Right atrium auricular region (tissue), 2 donors: Measurements from ENCODE around the gene SIGLEC9. TPM values are rescaled to one million over a fixed set of nuclear protein-coding genes. Genes with fewer than 3 reads are reported as not detected.

Source experiments
- DNase-seq: peaks from one replicate; pipeline ENCODE4 v3.0.0-alpha.2; 2019; ENCODE audit warnings: low spot score
- H3K27ac ChIP-seq, 2 donors: fragments of 200-600 bp; sonication (generic); 1 replicate in 1 of 2; 2 replicates in 1 of 2; pipeline ENCODE4 v1.5.1; 2016 to 2019
- H3K27me3 ChIP-seq, 2 donors: fragments of 200-600 bp; sonication (generic); one replicate each; pipeline versions ENCODE4 v1.5.1 to v1.6.0; 2017 to 2019
- H3K36me3 ChIP-seq: fragments of 200-600 bp; sonication (generic); one replicate; pipeline ENCODE4 v1.5.1; 2016
- H3K4me1 ChIP-seq, 2 donors: fragments of 200-600 bp; sonication (generic); one replicate each; pipeline versions ENCODE4 v1.5.1 to v1.6.0; 2017 to 2019
- H3K4me3 ChIP-seq, 2 donors: fragments of 200-600 bp; sonication (generic); 1 replicate in 1 of 2; 2 replicates in 1 of 2; pipeline ENCODE4 v1.5.1; 2017 to 2019; ENCODE audit warnings: mild to moderate bottlenecking in 1 of 2, moderate library complexity in 1 of 2
- H3K9me3 ChIP-seq, 2 donors: fragments of 200-600 bp; sonication (generic); one replicate each; pipeline ENCODE4 v1.5.1; 2019
- CTCF ChIP-seq, 2 donors: fragments of 200-600 bp; sonication (generic); IDR thresholded peaks; one replicate each; pipeline ENCODE4 v1.5.1; 2019; ENCODE audit warnings: antibody characterized with exemption in 2 of 2
- total RNA-seq, 2 donors: library from RNA; depleted of rRNA; stranded (reverse); fragments of >200 nt; gene quantifications; one replicate each; pipeline ENCODE4 v1.1.0, GENCODE V29; 2016

SIGLEC9 gene
- total RNA-seq, 2 donors from 2014 or later = 1.5 to 7.4 TPM

DNA sequence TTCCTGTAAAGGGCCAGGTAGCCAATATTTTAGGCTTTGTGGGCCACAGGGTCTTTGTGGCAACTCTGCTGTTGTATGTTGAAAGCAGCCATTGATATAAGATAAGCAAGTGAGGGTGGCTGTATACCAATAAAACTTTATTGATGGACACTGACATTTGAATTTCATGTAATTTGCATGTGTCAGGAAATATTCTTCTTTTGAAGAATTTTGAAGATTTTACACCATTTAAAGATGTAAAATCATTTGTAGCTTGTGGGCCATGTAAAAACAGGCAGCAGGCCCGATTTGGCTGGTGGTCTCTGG is 14.1 kb upstream of the SIGLEC9 start:
- Histone ChIP-seq H3K27me3 (no peaks in the 10 kb centered on the region), H3K4me3 (no peak overlapping the region), H3K9me3 (no peaks in the 10 kb centered on the region), H3K27ac (no peak overlapping the region), H3K4me1 (peaks cover 0 to 18% of the 10 kb centered on the region in 2 donors), H3K36me3 (no peaks in the 10 kb centered on the region)
- no peak for DNase-seq
- no peak for TF ChIP-seq CTCF (IDR thresholded peaks at IDR 0.05)

DNA sequence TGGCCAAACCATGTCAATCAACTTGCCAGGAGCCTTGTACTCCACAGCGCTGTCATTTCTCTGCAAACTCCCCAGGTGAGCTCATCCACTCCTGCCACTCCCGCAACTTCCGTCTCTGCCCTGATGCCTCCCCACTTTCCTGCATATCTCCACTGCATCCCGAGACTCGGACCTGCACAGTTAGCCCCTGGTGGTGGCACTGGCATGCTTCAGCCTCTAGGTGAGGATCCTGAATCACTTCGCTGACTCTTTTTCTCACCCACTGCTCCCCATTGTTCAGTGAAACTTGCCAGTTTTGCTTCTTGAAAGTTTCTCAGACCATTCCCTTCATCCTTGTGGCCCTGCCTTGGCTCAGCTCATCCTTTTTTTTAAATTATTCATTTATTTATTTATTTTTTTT is 13.1 kb upstream of the SIGLEC9 start:
- H3K36me3 ChIP-seq = no peaks in the 10 kb centered on the region
- no peaks in the 10 kb centered on the region for H3K9me3 ChIP-seq
- no peak for DNase-seq
- no peaks in the 10 kb centered on the region for H3K27me3 ChIP-seq
- no peak overlapping the region for H3K27ac ChIP-seq
- peaks cover 0 to 18% of the 10 kb centered on the region in 2 donors for H3K4me1 ChIP-seq
- no peak for TF ChIP-seq CTCF (IDR thresholded peaks at IDR 0.05)
- no peak overlapping the region for H3K4me3 ChIP-seq

GRCh38 chr19:51114087-51114729 is 10.5 kb upstream of the SIGLEC9 start:
- DNase-seq = no peak
- no peak for TF ChIP-seq CTCF (IDR thresholded peaks at IDR 0.05)
- Histone ChIP-seq H3K27ac (no peak overlapping the region), H3K27me3 (no peaks in the 10 kb centered on the region), H3K9me3 (no peaks in the 10 kb centered on the region), H3K4me1 (peaks cover 0 to under 1% of the 10 kb centered on the region in 2 donors), H3K4me3 (no peak overlapping the region), H3K36me3 (no peaks in the 10 kb centered on the region)

DNA sequence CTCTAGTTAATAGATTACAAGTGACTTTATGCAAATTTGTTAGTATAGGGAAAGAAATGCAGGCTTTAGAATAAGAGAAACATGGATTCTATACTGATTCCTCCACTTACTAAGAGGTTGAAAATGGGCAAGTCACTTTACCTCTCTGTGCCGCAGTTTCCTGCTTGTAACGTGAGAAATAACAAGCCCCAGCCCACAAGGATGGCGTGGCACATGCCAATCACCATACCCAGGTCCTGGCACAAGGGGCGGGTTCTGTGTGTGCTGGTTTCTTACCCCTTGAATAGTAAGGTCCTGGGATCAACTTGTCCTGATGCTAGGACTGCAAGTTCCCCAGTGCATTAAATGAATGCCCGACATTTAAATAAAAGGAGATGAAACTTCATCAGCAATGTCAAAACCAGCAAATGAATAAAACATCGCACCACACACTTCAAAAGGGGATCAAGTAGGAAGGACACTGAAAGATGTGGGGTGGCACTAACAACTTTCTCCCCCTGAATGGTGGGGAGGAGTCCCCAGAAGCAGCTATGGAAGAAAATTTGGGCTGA is 7.9 kb upstream of the SIGLEC9 start:
- no peak for DNase-seq
- Histone ChIP-seq H3K4me1 (no peaks in the 10 kb centered on the region), H3K27ac (no peak overlapping the region), H3K4me3 (no peak overlapping the region), H3K27me3 (no peaks in the 10 kb centered on the region), H3K36me3 (no peaks in the 10 kb centered on the region), H3K9me3 (no peaks in the 10 kb centered on the region)
- no peak for TF ChIP-seq CTCF (IDR thresholded peaks at IDR 0.05)

GRCh38 chr19:51119101-51119500 is 5.6 kb upstream of the SIGLEC9 start:
- Histone ChIP-seq H3K9me3 (no peaks in the 10 kb centered on the region), H3K4me3 (no peak overlapping the region), H3K4me1 (no peaks in the 10 kb centered on the region), H3K36me3 (no peaks in the 10 kb centered on the region), H3K27me3 (no peaks in the 10 kb centered on the region), H3K27ac (no peak overlapping the region)
- no peak for TF ChIP-seq CTCF (IDR thresholded peaks at IDR 0.05)
- DNase-seq = no peak

- no peaks in the 10 kb centered on the region for H3K4me1 ChIP-seq
- no peak for DNase-seq
These were observed 5.1 kb upstream of the SIGLEC9 start for GRCh38 chr19:51119611-51120010.

More at GRCh38 chr19:51119611-51120010, 5.1 kb upstream of the SIGLEC9 start:
- no peak for TF ChIP-seq CTCF (IDR thresholded peaks at IDR 0.05)
- H3K9me3 ChIP-seq = no peaks in the 10 kb centered on the region
- H3K27me3 ChIP-seq = no peaks in the 10 kb centered on the region
- no peaks in the 10 kb centered on the region for H3K36me3 ChIP-seq
- no peak overlapping the region for H3K27ac ChIP-seq
- no peak overlapping the region for H3K4me3 ChIP-seq
